Prostate gland (tissue), 2 donors: ENCODE data around the gene ZMIZ1. TPM values are rescaled to one million over a fixed set of nuclear protein-coding genes. Genes with fewer than 3 reads are reported as not detected.

Experiments
- DNase-seq: peaks from one replicate; pipeline ENCODE4 v3.0.0-alpha.2; 2019; ENCODE audit warnings: low spot score
- H3K27ac ChIP-seq, 2 donors: fragments of 200-600 bp; sonication (generic); 2 replicates each; pipeline ENCODE4 v1.5.1; 2017 to 2019
- H3K27me3 ChIP-seq: fragments of 200-600 bp; sonication (generic); replicated peaks from 2 replicates; pipeline ENCODE4 v1.5.1; 2019; ENCODE audit not compliant: insufficient read depth
- H3K36me3 ChIP-seq, 2 donors: fragments of 200-600 bp; sonication (generic); 1 replicate in 1 of 2; 2 replicates in 1 of 2; pipeline versions ENCODE4 v1.5.1 to v1.8.1; 2017 to 2019
- H3K4me1 ChIP-seq: fragments of 200-600 bp; sonication (generic); replicated peaks from 2 replicates; pipeline ENCODE4 v1.5.1; 2019
- H3K4me3 ChIP-seq, 2 donors: fragments of 200-600 bp; sonication (generic); 2 replicates each; pipeline ENCODE4 v1.5.1; 2017 to 2019
- H3K9me3 ChIP-seq: fragments of 200-600 bp; sonication (generic); 2 replicates; pipeline ENCODE4 v1.5.1; 2017
- POLR2A ChIP-seq: fragments of 450-650 bp; IDR thresholded peaks from one replicate; pipeline ENCODE4 v1.6.1; 2016; ENCODE audit warnings: antibody characterized with exemption, mild to moderate bottlenecking
- POLR2AphosphoS5 ChIP-seq: sonication (generic); formaldehyde crosslinking; IDR thresholded peaks from one replicate; pipeline ENCODE4 v1.6.1; 2017; ENCODE audit warnings: antibody characterized with exemption
- WGBS: methylation state at CpG from one replicate; pipeline ENCODE4 v1.1.5; 2018; 5-methylcytosine and 5-hydroxymethylcytosine counted together
- intact Hi-C: fragments of 100-400 bp; cut with DNase I; formaldehyde crosslinking; loops from one replicate; pipeline ENCODE4 v1.14.2; 2022
- total RNA-seq, 2 donors: library from RNA; depleted of rRNA; stranded (reverse); fragments of >200 nt; gene quantifications; one replicate each; pipeline ENCODE4 v1.1.0, GENCODE V29; 2016
- TF ChIP-seq, protein P1 (sequence below), 4 experiments: fragments of 200-600 bp in 2 of 4; fragments of 450-650 bp in 2 of 4; sonication (generic) in 2 of 4; IDR thresholded peaks; 1 replicate in 3 of 4; 2 replicates in 1 of 4; pipeline ENCODE4 v1.5.1; 2016 to 2019; ENCODE audit warnings: antibody characterized with exemption in 4 of 4, mild to moderate bottlenecking in 2 of 4, moderate library complexity in 2 of 4

ZMIZ1 gene
- total RNA-seq, 2 donors from 2014 or later, result 69.6 to 78.5 TPM

DNA sequence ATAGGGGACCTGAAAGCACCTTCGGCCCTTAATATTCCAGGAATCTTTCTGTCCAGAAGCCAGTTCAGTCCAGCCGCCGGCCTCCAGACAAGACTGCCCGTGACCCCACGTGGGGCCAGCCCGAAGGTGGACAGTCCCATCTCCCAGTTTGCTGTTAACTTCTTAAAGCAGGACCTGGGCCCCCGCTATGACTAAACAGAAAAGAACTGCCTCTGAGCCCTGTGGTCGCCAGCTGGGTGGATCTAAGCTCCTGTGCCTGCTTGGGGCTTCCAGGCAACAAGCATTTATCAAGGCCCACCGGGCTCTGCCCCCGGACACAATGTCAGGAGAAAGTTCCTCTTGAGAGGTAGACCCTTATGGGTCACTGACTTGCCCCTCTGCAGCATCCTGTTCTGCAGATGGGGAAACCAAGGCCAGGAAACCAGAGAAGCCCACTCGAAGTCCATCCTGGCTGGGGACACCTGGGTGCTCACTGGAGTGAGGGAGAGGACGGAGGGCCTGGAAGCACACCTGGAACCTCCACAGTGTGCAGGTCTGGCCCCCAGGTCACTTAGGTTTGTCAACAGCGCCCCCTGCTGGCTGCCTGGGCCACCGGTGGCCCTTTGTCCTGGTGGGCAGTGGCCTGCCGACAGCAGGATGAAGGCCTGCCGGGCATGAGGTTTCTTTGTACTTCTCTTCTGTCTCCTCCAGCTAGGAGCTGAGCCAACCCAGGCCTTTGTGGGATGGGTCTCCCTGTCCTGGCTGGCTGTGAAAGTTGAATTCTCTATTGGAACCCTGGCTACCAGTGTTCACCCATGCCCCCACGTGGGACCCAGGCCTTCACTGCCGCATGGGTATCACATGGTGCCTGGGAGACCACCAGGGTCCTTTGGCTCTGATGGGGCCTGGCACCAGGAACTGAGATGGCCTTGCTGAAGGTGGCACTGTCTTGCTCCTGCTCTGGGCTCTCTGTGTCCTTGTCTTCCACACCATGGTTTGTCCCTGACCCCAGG lies 128.0 kb downstream of the ZMIZ1 start:
- DNase-seq, result peak; percentile 64
- Histone ChIP-seq H3K27me3 (no peaks in the 10 kb centered on the region), H3K4me1 (peaks cover 7% of the 10 kb centered on the region), H3K27ac (no peak overlapping the region), H3K36me3 (no peaks in the 10 kb centered on the region), H3K9me3 (no peaks in the 10 kb centered on the region), H3K4me3 (no peak overlapping the region)
- WGBS, result 58% methylated on average over 18 of the region's 18 CpGs
- intact Hi-C loops, result loop anchor here (5.0 to 10.0 kb wide), 7 partner anchors 124 to 1149 kb away; no protein-coding TSS in a partner anchor
- TF ChIP-seq, protein P1, sequence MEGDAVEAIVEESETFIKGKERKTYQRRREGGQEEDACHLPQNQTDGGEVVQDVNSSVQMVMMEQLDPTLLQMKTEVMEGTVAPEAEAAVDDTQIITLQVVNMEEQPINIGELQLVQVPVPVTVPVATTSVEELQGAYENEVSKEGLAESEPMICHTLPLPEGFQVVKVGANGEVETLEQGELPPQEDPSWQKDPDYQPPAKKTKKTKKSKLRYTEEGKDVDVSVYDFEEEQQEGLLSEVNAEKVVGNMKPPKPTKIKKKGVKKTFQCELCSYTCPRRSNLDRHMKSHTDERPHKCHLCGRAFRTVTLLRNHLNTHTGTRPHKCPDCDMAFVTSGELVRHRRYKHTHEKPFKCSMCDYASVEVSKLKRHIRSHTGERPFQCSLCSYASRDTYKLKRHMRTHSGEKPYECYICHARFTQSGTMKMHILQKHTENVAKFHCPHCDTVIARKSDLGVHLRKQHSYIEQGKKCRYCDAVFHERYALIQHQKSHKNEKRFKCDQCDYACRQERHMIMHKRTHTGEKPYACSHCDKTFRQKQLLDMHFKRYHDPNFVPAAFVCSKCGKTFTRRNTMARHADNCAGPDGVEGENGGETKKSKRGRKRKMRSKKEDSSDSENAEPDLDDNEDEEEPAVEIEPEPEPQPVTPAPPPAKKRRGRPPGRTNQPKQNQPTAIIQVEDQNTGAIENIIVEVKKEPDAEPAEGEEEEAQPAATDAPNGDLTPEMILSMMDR (IDR thresholded peaks at IDR 0.05), result peak; percentile 84 to 97 (median 87)
- TF ChIP-seq POLR2AphosphoS5 (no peak), POLR2A (no peak)

DNA sequence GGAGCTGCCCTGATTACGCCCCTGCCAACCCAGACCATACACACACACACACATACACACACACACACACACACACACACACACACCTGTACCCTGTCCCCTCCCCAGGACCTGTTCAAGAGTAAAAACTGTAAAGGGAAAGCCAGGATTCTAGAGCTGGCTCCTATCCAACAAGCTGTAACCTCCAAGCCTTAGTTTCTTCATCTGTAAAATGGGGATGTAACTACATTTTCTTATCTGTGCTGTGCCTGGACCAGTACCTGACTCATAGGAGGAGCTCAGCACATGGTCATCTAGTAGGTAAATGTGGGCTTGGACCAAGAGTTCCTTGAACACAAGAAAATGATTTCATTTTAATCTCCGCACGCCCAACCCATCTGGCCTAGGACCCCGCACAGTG lies 128.8 kb downstream of the ZMIZ1 start:
- Histone ChIP-seq H3K9me3 (no peaks in the 10 kb centered on the region), H3K4me3 (no peak overlapping the region), H3K27ac (no peak overlapping the region), H3K4me1 (peaks cover 7% of the 10 kb centered on the region), H3K36me3 (no peaks in the 10 kb centered on the region), H3K27me3 (no peaks in the 10 kb centered on the region)
- intact Hi-C loops, result loop anchor here (5.0 to 10.0 kb wide), 7 partner anchors 125 to 1150 kb away; no protein-coding TSS in a partner anchor
- DNase-seq, result no peak
- TF ChIP-seq POLR2AphosphoS5 (no peak), POLR2A (no peak)
- TF ChIP-seq, protein P1 (IDR thresholded peaks at IDR 0.05), result no peak
- 98% methylated on average over 4 of the region's 4 CpGs for WGBS

DNA sequence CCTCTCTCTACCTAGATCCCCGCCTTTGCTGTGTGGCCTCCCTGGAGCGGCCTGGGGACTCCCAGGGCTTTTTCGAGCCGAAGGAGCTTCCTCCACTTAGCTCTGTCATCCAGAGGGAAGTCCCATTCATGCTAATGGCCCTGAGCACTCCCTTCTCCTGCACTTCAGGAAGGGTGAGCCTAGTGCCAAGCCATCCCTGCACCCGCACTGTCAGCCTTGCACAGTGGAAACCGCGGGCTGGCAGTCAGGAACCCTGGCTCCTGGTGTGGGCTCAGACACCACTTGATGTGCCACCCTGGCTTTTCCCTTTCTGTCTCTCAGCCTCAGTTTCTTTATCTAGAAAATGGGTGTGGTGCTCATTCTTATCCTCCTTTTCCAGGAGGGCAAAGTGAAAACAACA lies 131.6 kb downstream of the ZMIZ1 start:
- WGBS, result 94% methylated on average over 7 of the region's 7 CpGs
- intact Hi-C loops, result no loop called here
- no peaks in the 10 kb centered on the region for H3K9me3 ChIP-seq

DNA sequence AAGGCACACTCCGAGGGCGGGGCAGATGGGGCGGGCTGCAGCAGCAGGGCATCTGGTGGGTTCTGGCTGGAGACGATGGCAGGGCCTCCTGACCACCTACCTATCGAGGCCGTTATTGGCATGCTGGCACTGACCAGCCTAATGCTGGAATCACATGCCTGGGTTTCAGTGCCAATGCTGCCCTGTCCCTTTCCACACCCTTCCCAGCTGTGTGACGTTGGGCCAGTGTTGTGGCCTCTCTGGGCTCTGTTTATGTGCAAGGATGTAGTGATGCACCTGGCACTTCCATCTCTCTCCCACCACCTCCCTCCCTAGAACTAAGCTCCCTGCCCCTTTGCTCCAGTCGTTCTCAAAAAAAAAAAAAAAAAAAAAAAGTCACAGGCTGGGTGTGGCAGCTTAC lies 132.9 kb downstream of the ZMIZ1 start:
- Histone ChIP-seq H3K36me3 (no peaks in the 10 kb centered on the region), H3K4me1 (no peaks in the 10 kb centered on the region), H3K9me3 (no peaks in the 10 kb centered on the region), H3K4me3 (no peak overlapping the region), H3K27me3 (no peaks in the 10 kb centered on the region), H3K27ac (no peak overlapping the region)
- TF ChIP-seq, protein P1 (IDR thresholded peaks at IDR 0.05), result no peak
- TF ChIP-seq POLR2AphosphoS5 (no peak), POLR2A (no peak)
- 79% methylated on average over 8 of the region's 8 CpGs for WGBS
- intact Hi-C loops, result no loop called here
- DNase-seq, result no peak

More for the DNA sequence above, 131.6 kb downstream of the ZMIZ1 start:
- Histone ChIP-seq H3K27ac (no peak overlapping the region), H3K36me3 (no peaks in the 10 kb centered on the region), H3K4me3 (no peak overlapping the region), H3K4me1 (peaks cover under 1% of the 10 kb centered on the region), H3K27me3 (no peaks in the 10 kb centered on the region)
- TF ChIP-seq POLR2AphosphoS5 (no peak), POLR2A (no peak)
- TF ChIP-seq, protein P1 (IDR thresholded peaks at IDR 0.05), result no peak
- no peak for DNase-seq
